GM18858 (cell line): Measurements from ENCODE around the gene PVALEF.

ENCODE experiments used
- ATAC-seq: cut with Tn5 transposase; IDR thresholded peaks from one replicate; pipeline ENCODE4 v1.9.1; 2021; ENCODE audit not compliant: unreplicated experiment

Gene PVALEF

GRCh38 chr17:81165246-81166032 lies at the start of gene PVALEF:
TSS of gene PVALEF (plus strand) at chr17:81165507. CDS start at chr17:81181227, 15,720 bp downstream.
- ATAC-seq, result no peak

- ATAC-seq, result no peak
Measured at GRCh38 chr17:81115749-81116464, 49.4 kb upstream of the PVALEF start.

GRCh38 chr17:81116704-81117103 lies 48.6 kb upstream of the PVALEF start:
- ATAC-seq, result no peak

- no peak for ATAC-seq
Measured at GRCh38 chr17:81117672-81118198, 47.6 kb upstream of the PVALEF start.

GRCh38 chr17:81118308-81119221 lies 46.7 kb upstream of the PVALEF start:
- no peak for ATAC-seq

- no peak for ATAC-seq
Measured at GRCh38 chr17:81119223-81120148, 45.8 kb upstream of the PVALEF start.

GRCh38 chr17:81120149-81120484 lies 45.2 kb upstream of the PVALEF start:
- no peak for ATAC-seq

- ATAC-seq, result no peak
Measured at GRCh38 chr17:81120695-81121621, 44.3 kb upstream of the PVALEF start.

- ATAC-seq, result no peak
Measured at GRCh38 chr17:81121841-81122733, 43.2 kb upstream of the PVALEF start.

- no peak for ATAC-seq
Measured at GRCh38 chr17:81123052-81124048, 42.0 kb upstream of the PVALEF start.

GRCh38 chr17:81124377-81124776 lies 40.9 kb upstream of the PVALEF start:
- no peak for ATAC-seq

- no peak for ATAC-seq
Measured at GRCh38 chr17:81125573-81126081, 39.7 kb upstream of the PVALEF start.

GRCh38 chr17:81126281-81127132 lies 38.8 kb upstream of the PVALEF start:
- ATAC-seq, result no peak

GRCh38 chr17:81127133-81127455 lies 38.2 kb upstream of the PVALEF start:
- ATAC-seq, result no peak

- no peak for ATAC-seq
Measured at GRCh38 chr17:81127526-81128177, 37.7 kb upstream of the PVALEF start.
